Measurements from ENCODE around the gene IKZF4. TPM values are rescaled to one million over a fixed set of nuclear protein-coding genes. Genes with fewer than 3 reads are reported as not detected.
A peak's percentile ranks its signal among the peaks of the same experiment; 100 is the strongest.
"Not testable (repeated sequence)": the region's sequence is repeated elsewhere in the genome, so short reads cannot be mapped to it uniquely, and the experiment has no call there.

Gene IKZF4
- total RNA-seq, 2 experiments from 2014 or later, result 2.5 to 5.0 TPM

DNA sequence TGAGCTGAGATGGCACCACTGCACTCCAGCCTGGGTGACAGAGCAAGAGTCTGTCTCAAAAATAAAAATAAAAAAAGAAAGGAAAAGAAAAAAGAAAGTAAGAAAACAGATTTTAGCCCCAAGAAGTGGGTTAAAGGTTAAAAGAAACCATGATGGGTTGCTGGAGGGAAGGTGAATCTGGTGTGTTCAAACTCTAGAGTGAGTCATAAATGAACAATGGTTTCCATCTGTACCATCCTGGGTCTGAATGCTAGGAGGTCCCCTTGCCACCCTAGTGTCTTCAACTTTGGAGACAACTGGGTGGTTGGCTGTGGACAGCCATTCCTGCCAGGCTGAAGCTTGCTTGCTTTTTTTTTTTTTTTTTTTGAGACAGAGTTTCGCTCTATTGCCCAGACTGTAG is 19.3 kb downstream of the IKZF4 start:
- Mint-ChIP-seq H3K36me3 (ENCODE audit: low read depth) (peaks cover 52% of the 10 kb centered on the region), H3K4me1 (ENCODE audit: low read depth) (peaks cover 43% of the 10 kb centered on the region), H3K27me3 (no peaks in the 10 kb centered on the region), H3K9me3 (no peaks in the 10 kb centered on the region), H3K27ac (peak overlapping the region; percentile 86), H3K4me3 (no peak overlapping the region)
- ATAC-seq (ENCODE audit: poor library complexity), result no peak
- DNase-seq, result no peak
- TF ChIP-seq, protein P1, sequence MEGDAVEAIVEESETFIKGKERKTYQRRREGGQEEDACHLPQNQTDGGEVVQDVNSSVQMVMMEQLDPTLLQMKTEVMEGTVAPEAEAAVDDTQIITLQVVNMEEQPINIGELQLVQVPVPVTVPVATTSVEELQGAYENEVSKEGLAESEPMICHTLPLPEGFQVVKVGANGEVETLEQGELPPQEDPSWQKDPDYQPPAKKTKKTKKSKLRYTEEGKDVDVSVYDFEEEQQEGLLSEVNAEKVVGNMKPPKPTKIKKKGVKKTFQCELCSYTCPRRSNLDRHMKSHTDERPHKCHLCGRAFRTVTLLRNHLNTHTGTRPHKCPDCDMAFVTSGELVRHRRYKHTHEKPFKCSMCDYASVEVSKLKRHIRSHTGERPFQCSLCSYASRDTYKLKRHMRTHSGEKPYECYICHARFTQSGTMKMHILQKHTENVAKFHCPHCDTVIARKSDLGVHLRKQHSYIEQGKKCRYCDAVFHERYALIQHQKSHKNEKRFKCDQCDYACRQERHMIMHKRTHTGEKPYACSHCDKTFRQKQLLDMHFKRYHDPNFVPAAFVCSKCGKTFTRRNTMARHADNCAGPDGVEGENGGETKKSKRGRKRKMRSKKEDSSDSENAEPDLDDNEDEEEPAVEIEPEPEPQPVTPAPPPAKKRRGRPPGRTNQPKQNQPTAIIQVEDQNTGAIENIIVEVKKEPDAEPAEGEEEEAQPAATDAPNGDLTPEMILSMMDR (IDR thresholded peaks at IDR 0.05), result no peak
- H3K9me3 ChIP-seq (ENCODE audit: control insufficient read depth in 1 of 2, insufficient read depth in 1 of 2, low read length in 2 of 2), result no peaks in the 10 kb centered on the region
- peaks cover 27% of the 10 kb centered on the region for H3K36me3 ChIP-seq (ENCODE audit: insufficient read depth, low read length)
- H3K27ac ChIP-seq (ENCODE audit: low read depth in 1 of 2, low read length in 2 of 2), result no peak overlapping the region
- ChIA-PET POLR2A (interaction anchor here (0.6 to 1.5 kb wide), 10 partner anchors 18 to 301 kb away, joined by 3 to 12 read pairs (median 4); partner anchors contain the start of genes IKZF4, PA2G4, RAB5B and RNF41), CTCF (interaction anchor here (0.7 to 2.5 kb wide), 7 partner anchors 44 to 301 kb away, joined by 3 to 18 read pairs (median 3); partner anchors contain the start of gene RAB5B)
- intact Hi-C loops (cut with DNase I, micrococcal nuclease), result loop anchor here (2.0 to 10.0 kb wide), 9 partner anchors 43 to 301 kb away; partner anchors contain the start of genes ANKRD52 (in 1 of the 2), DGKA (in 1 of the 2), DNAJC14 (in 1 of the 2) and GDF11 (in 1 of the 2)
- peaks cover 30% of the 10 kb centered on the region for H3K4me1 ChIP-seq (ENCODE audit: insufficient read depth, low read length)
- no peaks in the 10 kb centered on the region for H3K27me3 ChIP-seq (ENCODE audit: control insufficient read depth in 1 of 2, insufficient read depth in 2 of 2, low read length in 2 of 2)
- no peak overlapping the region for H3K4me3 ChIP-seq (ENCODE audit: low read length)

DNA sequence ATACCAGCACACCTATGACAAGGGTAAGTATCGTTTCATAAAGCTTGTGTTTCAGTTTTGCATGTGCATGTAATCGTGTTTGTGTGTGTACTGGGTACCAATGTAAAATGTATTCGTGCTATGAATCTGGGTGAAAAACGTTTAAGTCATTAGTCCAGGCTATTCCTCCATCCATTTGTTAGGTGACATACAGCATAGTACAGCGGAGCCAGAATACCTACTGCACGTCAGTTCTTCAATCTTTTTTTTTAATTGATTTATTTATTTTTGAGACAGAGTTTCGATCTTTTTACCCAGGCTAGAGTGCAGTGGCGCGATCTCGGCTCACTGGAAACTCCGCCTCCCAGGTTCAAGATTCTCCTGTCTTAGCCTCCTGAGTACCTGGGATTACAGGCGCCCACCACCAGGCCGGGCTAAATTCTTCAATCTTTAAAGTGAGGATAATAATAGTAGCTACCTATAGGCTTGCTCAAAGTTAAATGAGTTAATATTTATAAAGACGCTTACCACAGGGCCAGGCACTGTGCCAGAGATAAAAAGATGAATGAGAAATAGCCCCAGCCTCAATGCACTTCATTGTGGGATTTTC is 20.2 kb downstream of the IKZF4 start:
- peak in 1 of 14 experiments; percentile 10 for DNase-seq
- intact Hi-C loops (cut with DNase I, micrococcal nuclease), result loop anchor here (1.0 to 10.0 kb wide), 11 partner anchors 34 to 302 kb away; partner anchors contain the start of genes ANKRD52 (in 1 of the 2), DGKA (in 1 of the 2), DNAJC14 (in 1 of the 2) and GDF11 (in 1 of the 2)
- ChIA-PET CTCF (interaction anchor here (0.7 to 2.5 kb wide), 8 partner anchors 12 to 302 kb away, joined by 3 to 18 read pairs (median 3); partner anchors contain the start of gene RAB5B), POLR2A (interaction anchor here (1.0 to 1.5 kb wide), 9 partner anchors 19 to 302 kb away, joined by 3 to 12 read pairs (median 3); partner anchors contain the start of genes PA2G4, RNF41 and SUOX)
- Histone ChIP-seq H3K36me3 (ENCODE audit: insufficient read depth, low read length) (peaks cover 33% of the 10 kb centered on the region), H3K9me3 (ENCODE audit: control insufficient read depth in 1 of 2, insufficient read depth in 1 of 2, low read length in 2 of 2) (no peaks in the 10 kb centered on the region), H3K27ac (ENCODE audit: low read depth in 1 of 2, low read length in 2 of 2) (peak overlapping the region; percentile 67 to 88), H3K4me1 (ENCODE audit: insufficient read depth, low read length) (peaks cover 29% of the 10 kb centered on the region), H3K4me3 (ENCODE audit: low read length) (peak overlapping the region; percentile 95), H3K27me3 (ENCODE audit: control insufficient read depth in 1 of 2, insufficient read depth in 2 of 2, low read length in 2 of 2) (no peaks in the 10 kb centered on the region)
- ATAC-seq (ENCODE audit: poor library complexity), result no peak
- Mint-ChIP-seq H3K9me3 (no peaks in the 10 kb centered on the region), H3K36me3 (ENCODE audit: low read depth) (peaks cover 50% of the 10 kb centered on the region), H3K4me3 (peak overlapping the region; percentile 94), H3K27me3 (no peaks in the 10 kb centered on the region), H3K27ac (peak overlapping the region; percentile 86), H3K4me1 (ENCODE audit: low read depth) (peaks cover 44% of the 10 kb centered on the region)
- TF ChIP-seq, protein P1 (IDR thresholded peaks at IDR 0.05), result no peak

- DNase-seq (peak; percentile 81 to 99 (median 89)), ATAC-seq (ENCODE audit: poor library complexity) (peak; percentile 92)
- Histone ChIP-seq H3K9me3 (ENCODE audit: control insufficient read depth in 1 of 2, insufficient read depth in 1 of 2, low read length in 2 of 2) (no peaks in the 10 kb centered on the region), H3K4me1 (ENCODE audit: insufficient read depth, low read length) (peaks cover 32% of the 10 kb centered on the region), H3K4me3 (ENCODE audit: low read length) (peak within 1 kb of the TSS; percentile 95), H3K27me3 (ENCODE audit: control insufficient read depth in 1 of 2, insufficient read depth in 2 of 2, low read length in 2 of 2) (no peaks in the 10 kb centered on the region), H3K27ac (ENCODE audit: low read depth in 1 of 2, low read length in 2 of 2) (peak within 1 kb of the TSS; percentile 88 to 90), H3K36me3 (ENCODE audit: insufficient read depth, low read length) (peaks cover 33% of the 10 kb centered on the region)
- H3K9me3 Mint-ChIP-seq, result no peaks in the 10 kb centered on the region
- peaks cover 51% of the 10 kb centered on the region for H3K4me1 Mint-ChIP-seq (ENCODE audit: low read depth)
- H3K4me3 Mint-ChIP-seq, result peak within 1 kb of the TSS; percentile 94
- intact Hi-C loops (cut with DNase I, micrococcal nuclease), result loop anchor here (1.0 to 10.0 kb wide), 13 partner anchors 34 to 303 kb away; partner anchors contain the start of genes PA2G4 (in 2 of the 2), ANKRD52 (in 1 of the 2), DGKA (in 1 of the 2) and DNAJC14 (in 1 of the 2)
- POLR2A ChIA-PET, result interaction anchor here (1.0 to 1.5 kb wide), 5 partner anchors 32 to 75 kb away, joined by 3 to 12 read pairs (median 3); partner anchors contain the start of genes PA2G4 and SUOX
- peaks cover 49% of the 10 kb centered on the region for H3K36me3 Mint-ChIP-seq (ENCODE audit: low read depth)
- peak within 1 kb of the TSS; percentile 86 for H3K27ac Mint-ChIP-seq
- TF ChIP-seq, protein P1 (IDR thresholded peaks at IDR 0.05), result peak; percentile 43
- H3K27me3 Mint-ChIP-seq, result no peaks in the 10 kb centered on the region
- CTCF ChIA-PET, result interaction anchor here (0.8 to 2.5 kb wide), 5 partner anchors 12 to 303 kb away, joined by 3 to 18 read pairs (median 3); partner anchors contain the start of gene RAB5B
Observed at GRCh38 chr12:56041552-56042429, 20.9 kb downstream of the IKZF4 start, which contains the start of gene RPS26. RPS26 (plus strand) TSS chr12:56041918; CDS start chr12:56042167, 249 bp downstream.

DNA sequence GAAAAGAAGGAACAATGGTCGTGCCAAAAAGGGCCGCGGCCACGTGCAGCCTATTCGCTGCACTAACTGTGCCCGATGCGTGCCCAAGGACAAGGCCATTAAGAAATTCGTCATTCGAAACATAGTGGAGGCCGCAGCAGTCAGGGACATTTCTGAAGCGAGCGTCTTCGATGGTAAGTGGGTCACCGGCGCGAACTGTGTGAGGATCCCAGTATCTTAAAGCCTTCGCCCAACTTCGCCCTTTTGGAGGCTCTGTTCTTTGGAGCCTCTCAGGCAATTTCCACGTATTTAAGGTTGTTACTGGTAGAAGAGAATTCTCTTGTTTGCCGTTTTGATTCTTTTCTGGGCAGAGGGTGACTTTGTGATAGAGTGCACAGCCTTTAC is 21.6 kb downstream of the IKZF4 start:
- H3K9me3 ChIP-seq (ENCODE audit: control insufficient read depth in 1 of 2, insufficient read depth in 1 of 2, low read length in 2 of 2); POLR2A ChIA-PET; ATAC-seq (ENCODE audit: poor library complexity); H3K9me3 Mint-ChIP-seq; H3K27me3 Mint-ChIP-seq; DNase-seq; H3K27me3 ChIP-seq (ENCODE audit: control insufficient read depth in 1 of 2, insufficient read depth in 2 of 2, low read length in 2 of 2): not testable (repeated sequence)
- CTCF ChIA-PET, result interaction anchor here (2.0 kb wide), 1 partner anchor 46 kb away, joined by 8 read pairs; the partner anchor contains the start of gene SUOX
- H3K4me3 Mint-ChIP-seq, result peak overlapping the region; percentile 94
- peak overlapping the region; percentile 86 for H3K27ac Mint-ChIP-seq
- H3K4me3 ChIP-seq (ENCODE audit: low read length), result peak overlapping the region; percentile 95
- H3K4me1 ChIP-seq (ENCODE audit: insufficient read depth, low read length), result peaks cover 36% of the 10 kb centered on the region
- intact Hi-C loops (cut with DNase I, micrococcal nuclease), result loop anchor here (1.0 to 10.0 kb wide), 8 partner anchors 62 to 300 kb away; partner anchors contain the start of genes PA2G4 (in 2 of the 2), ANKRD52 (in 1 of the 2), DGKA (in 1 of the 2) and DNAJC14 (in 1 of the 2)
- peak overlapping the region; percentile 88 to 90 for H3K27ac ChIP-seq (ENCODE audit: low read depth in 1 of 2, low read length in 2 of 2)
- H3K36me3 ChIP-seq (ENCODE audit: insufficient read depth, low read length), result peaks cover 33% of the 10 kb centered on the region
- H3K36me3 Mint-ChIP-seq (ENCODE audit: low read depth), result peaks cover 50% of the 10 kb centered on the region
- peaks cover 57% of the 10 kb centered on the region for H3K4me1 Mint-ChIP-seq (ENCODE audit: low read depth)

Measured in CD4-positive, alpha-beta T cell (primary cell).